HG03025 (cell line): ENCODE measurements around the gene KCNAB1.
A peak's percentile ranks its signal among the peaks of the same experiment; 100 is the strongest.

Source experiments
- ATAC-seq: cut with Tn5 transposase; IDR thresholded peaks from one replicate; pipeline ENCODE4 v1.9.1; 2021; ENCODE audit warnings: mild to moderate bottlenecking, moderate library complexity; ENCODE audit not compliant: unreplicated experiment, low FRiP score

Gene KCNAB1

GRCh38 chr3:156356537-156357363 lies 236.4 kb downstream of the KCNAB1 start:
- ATAC-seq: no peak

DNA sequence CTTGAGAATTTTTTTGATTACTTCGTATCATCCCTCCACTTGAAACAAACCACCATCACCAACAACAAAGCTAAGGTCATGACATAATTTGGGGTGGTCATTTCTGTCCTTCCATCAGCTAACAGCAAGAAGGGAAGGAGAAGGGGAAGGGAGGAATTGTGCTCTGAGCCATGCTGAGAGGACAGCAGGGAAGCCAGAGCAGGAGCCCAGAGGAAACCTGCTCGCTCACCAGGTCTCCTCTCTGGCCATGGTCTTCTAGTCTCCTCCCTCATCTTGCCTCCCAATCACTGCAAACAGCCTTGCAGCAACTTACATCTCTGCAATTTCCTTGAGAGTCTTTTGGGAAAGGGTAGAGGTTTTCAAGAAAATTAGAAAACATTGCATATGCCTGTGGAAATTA lies 237.9 kb downstream of the KCNAB1 start:
- no peak for ATAC-seq

DNA sequence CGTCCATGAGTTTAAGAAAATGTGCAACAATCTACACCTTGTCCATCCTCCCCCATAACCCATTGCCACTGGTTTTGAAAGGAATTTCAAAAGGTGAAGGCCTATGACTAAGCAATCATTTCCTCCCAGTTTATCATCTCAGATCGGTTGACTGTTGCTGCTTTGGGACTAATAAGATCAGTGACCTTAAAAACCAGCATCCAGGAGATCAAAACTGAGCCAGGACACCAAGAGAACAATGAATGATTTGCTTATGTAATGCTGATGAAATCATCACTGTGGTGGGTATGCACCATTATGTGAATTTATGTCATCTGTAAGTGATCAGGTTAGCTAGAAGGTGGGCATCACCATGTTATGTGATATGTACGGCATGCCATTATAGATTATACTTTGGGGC lies 239.0 kb downstream of the KCNAB1 start:
- ATAC-seq: no peak

DNA sequence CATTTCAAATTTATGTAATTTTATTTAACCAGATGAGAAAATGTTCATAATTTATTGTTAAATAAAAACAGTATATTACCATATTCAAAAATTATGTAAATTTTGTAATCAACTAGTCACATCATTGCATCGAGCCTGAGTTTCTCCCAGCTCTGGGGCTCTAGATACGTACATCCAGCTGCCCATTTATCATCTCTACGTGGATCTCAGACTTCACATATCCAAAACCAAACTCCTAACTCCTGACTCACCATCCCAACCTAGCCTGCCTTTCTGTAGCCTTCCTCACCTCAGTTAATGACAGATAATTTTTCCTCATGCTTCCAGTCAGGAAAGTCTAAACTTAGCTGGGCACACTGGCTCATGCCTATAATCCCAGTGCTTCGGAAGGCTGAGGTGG lies 239.7 kb downstream of the KCNAB1 start:
- ATAC-seq: no peak

DNA sequence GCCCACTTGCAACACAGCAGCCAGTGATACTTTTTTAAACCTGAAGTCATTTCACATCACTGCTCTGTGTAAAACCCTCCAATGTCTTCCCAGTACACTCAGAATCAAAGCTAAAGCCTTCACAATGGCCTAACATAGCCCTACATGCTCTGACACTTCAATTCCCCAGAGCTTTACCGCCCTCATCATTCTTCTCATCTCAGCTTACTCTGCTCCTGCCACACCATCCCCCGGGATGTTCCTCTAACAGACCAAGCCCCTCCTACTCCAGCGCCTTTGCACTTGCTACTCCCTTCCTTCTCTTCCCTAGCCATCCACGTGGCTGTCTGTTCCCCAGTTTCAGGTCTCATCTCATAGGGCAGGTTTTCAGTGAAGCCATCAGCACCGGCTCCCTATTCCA lies 240.6 kb downstream of the KCNAB1 start:
- ATAC-seq: no peak

DNA sequence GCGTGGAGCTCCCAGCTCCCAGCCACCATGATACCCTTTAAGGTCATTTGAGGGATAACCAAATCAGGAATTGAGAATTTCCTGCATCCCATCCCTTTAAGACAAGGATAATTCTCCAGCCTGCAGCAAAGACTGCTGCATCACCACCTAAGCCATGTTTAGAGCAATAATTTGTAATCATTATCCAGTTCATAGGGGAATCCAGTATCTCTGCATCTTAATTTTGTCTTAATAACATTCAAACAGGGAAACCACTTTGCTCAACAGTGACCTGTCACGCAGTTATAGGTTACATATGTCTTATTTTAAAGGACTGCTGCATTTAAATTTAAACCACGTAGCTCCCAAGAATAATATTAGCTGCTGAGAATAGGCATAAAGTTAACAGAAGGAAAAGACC lies 246.2 kb downstream of the KCNAB1 start:
- ATAC-seq: no peak

- ATAC-seq: peak; percentile 68
Observed at GRCh38 chr3:156368189-156368588, 247.8 kb downstream of the KCNAB1 start.

GRCh38 chr3:156371701-156372100 lies 251.3 kb downstream of the KCNAB1 start:
- no peak for ATAC-seq

GRCh38 chr3:156373095-156373494 lies 252.7 kb downstream of the KCNAB1 start:
- no peak for ATAC-seq

DNA sequence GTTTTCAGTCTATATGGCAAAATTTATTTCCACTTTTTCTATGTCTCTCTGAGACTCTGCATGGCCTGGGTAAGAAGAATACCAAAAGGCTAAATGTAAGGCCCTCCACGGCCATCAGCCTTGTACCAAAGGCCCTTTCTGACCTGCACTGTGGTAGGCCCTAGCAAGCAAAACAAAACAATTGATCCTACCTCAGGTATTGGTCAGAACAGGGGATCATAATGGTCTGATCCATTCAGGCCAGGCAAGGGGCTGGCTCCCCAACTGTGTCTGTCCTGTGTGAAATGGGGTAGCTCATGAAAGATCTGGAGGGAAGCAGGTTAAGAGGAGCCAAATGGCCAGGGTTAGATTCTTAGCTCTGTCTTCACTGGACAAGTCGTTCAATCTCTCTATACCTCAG lies 253.3 kb downstream of the KCNAB1 start:
- no peak for ATAC-seq

- ATAC-seq: no peak
Observed at GRCh38 chr3:156376199-156376598, 255.8 kb downstream of the KCNAB1 start.

GRCh38 chr3:156377266-156377665 lies 256.9 kb downstream of the KCNAB1 start:
- ATAC-seq: no peak

- no peak for ATAC-seq
Observed at GRCh38 chr3:156377718-156378117, 257.3 kb downstream of the KCNAB1 start.

DNA sequence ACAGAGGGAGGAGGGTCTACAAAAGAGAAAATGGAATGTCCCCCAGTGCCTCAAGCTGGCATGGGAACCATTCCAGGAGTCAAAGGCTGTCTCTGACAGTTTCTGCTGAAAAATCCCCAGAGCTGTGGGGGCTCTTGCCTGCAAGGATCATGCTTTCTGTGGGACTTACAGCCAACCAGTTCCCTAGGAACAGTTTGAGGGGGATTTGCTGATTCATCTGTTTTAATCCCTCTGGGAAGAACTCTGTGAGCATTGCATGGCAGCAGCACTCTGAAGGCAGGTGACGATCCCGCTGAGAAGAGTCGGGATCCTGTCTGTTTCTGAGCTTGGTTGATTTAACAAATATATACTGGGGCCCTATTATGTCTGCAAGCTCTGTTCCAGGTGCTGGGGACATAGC lies 258.5 kb downstream of the KCNAB1 start:
- no peak for ATAC-seq

DNA sequence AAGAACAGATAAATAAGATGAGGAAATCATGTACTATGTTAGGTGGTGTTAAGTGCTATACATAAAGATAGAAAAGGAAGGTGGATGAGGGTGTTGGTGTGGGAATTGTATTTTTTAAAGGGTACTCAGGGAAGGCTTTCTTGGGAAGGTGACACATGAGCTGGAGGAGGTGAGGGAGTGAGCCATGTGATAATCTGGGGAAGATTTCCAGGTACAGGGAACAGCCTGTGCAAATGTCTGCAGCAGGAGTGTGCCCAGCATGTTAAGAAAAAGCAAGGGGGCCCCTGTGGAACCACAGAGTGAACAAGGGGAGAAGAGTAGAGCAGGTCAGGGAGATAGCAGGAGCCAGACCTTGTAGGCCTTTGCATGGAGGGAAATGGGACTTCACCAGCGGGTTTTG lies 258.9 kb downstream of the KCNAB1 start:
- no peak for ATAC-seq

DNA sequence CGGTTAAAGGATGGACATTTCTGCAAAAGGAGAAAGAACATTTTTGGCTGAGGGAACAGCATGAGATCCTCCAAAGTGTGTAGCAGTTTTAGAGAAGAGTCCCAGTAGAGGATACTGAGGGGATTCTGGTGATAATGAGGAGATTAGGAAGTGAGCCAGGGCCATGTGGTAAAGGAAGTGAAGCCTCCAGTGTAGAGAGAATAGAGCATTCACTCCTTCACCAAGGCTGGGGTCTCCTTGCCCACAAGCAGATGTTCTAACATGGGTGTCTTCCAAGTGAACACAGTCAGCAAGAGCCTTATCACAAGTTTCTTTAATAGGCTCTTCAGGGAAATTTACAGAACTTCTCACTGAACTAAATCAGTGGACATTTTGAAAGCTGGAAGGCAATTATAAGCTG lies 260.9 kb downstream of the KCNAB1 start:
- no peak for ATAC-seq

- ATAC-seq: no peak
Observed at GRCh38 chr3:156382458-156383346, 262.3 kb downstream of the KCNAB1 start.

GRCh38 chr3:156383441-156384025 lies 263.2 kb downstream of the KCNAB1 start:
- no peak for ATAC-seq

DNA sequence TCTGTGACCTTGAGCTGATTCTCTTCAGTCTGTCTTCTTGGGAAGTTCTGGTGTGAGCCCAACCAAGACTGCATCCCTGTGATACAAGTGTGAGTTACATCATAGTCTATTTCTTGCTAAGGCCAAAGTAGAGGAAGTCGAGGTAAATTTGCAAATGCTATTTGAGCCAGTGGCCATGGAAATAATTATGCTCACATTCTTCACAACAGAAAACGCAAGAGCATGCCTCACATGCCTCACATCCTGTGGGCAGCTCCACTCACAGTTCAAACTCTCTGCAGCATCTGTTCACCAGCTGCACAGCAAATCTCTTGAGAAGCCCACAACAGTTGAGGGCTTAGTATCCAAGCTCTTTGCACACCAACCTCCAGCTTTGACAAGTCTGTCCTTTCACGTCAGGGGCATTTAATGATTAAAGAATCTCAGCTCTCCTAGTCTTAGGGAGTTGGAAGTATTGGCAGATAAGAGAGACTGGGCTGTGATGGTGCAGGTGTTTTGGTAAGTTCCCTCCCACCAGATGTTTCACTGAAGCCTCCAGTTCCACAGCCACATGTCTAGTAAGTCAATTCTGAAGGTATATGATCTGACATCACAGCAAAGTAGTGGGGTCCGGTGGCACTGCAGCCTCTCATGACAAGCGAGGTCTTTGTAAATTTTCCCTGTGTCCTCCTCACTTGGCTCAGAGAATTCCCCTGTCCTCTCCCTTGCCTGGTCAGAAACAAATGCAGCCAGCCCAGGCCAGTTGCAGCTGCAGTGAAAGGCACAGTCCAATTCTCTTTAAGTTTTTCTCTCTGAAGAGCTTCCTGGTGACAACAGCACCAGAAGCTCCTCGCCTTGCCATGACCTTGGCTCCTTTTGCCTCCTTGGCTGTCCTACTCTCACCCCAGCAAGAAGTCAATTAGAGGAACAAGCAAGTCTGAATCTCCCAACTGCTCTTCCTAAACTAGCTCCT lies 268.4 kb downstream of the KCNAB1 start:
- ATAC-seq: no peak

- ATAC-seq: no peak
Observed at GRCh38 chr3:156389449-156389950, 269.1 kb downstream of the KCNAB1 start.
